Hepatocyte (in vitro differentiated cells): ENCODE data around the gene COPS3.

Experiments
- EZH2 ChIP-seq: fragments of 200-600 bp; sonication (generic); IDR thresholded peaks from 2 replicates; pipeline ENCODE4 v1.6.1; 2016; ENCODE audit warnings: antibody characterized with exemption, mild to moderate bottlenecking, borderline replicate concordance
- EZH2phosphoT487 ChIP-seq: fragments of 200-600 bp; sonication (generic); IDR thresholded peaks from one replicate; pipeline ENCODE4 v1.6.1; 2018; ENCODE audit warnings: antibody characterized with exemption, mild to moderate bottlenecking, low read depth, moderate library complexity; ENCODE audit not compliant: unreplicated experiment, severe bottlenecking
- TF ChIP-seq, protein P1 (sequence below): fragments of 200-600 bp; sonication (generic); IDR thresholded peaks from 2 replicates; pipeline ENCODE4 v1.5.1; 2016; ENCODE audit warnings: antibody characterized with exemption, mild to moderate bottlenecking; ENCODE audit not compliant: poor library complexity

DNA sequence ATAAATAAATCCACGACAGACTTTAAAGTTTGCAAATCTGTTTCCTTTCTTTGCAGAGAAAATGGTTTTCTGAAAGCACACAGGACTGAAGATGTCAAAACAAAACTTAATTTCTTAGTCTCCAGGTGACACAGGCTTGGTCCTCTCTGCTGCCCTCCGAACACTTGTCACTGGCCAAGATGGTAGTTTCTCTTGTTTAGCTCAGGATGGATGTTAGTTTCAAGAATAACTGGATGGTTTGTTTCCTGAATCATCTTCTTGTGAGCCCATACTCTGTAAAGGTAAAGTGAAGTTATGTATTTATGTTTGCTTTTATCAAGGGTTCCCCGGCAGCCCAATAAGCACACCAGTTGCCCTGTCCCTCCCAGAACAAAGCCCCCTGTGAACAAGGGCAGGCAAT lies 34.2 kb downstream of the COPS3 start:
- TF ChIP-seq, protein P1, sequence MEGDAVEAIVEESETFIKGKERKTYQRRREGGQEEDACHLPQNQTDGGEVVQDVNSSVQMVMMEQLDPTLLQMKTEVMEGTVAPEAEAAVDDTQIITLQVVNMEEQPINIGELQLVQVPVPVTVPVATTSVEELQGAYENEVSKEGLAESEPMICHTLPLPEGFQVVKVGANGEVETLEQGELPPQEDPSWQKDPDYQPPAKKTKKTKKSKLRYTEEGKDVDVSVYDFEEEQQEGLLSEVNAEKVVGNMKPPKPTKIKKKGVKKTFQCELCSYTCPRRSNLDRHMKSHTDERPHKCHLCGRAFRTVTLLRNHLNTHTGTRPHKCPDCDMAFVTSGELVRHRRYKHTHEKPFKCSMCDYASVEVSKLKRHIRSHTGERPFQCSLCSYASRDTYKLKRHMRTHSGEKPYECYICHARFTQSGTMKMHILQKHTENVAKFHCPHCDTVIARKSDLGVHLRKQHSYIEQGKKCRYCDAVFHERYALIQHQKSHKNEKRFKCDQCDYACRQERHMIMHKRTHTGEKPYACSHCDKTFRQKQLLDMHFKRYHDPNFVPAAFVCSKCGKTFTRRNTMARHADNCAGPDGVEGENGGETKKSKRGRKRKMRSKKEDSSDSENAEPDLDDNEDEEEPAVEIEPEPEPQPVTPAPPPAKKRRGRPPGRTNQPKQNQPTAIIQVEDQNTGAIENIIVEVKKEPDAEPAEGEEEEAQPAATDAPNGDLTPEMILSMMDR, result no peak
- TF ChIP-seq EZH2 (no peak), EZH2phosphoT487 (no peak)
